Measurements from ENCODE around the gene PHF21B.

PHF21B gene

DNA sequence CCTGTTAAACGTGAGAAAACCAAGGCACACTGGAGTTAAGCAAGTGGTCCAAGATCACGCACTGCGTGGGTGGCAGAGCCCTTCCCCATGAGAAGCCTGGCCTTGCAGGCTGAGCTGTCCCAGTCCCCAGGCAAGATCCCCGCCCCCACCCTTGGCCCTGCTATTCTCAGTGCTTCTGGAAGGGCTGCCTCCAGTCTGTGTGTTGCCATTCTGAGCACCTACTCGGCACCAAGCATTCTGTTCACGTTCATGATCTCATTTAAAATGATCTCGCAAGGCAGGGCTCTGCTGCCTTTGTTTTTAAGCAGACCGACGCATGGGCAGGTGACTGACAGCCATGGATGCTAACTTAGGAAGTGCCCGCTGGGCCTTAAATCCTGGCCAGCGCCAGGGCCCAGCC lies 62.8 kb downstream of the PHF21B start:
- no peak overlapping the region for H2AK5ac ChIP-seq (ENCODE audit: low read length, severe bottlenecking)
- H2BK120ac ChIP-seq (ENCODE audit: low read depth, low read length) = no peak overlapping the region
- no peak overlapping the region for H4K8ac ChIP-seq (ENCODE audit: low read length)
- no peak overlapping the region for H3K27ac ChIP-seq (ENCODE audit: low read length, poor library complexity, severe bottlenecking)
- H3K4me2 ChIP-seq (ENCODE audit: low read length, poor library complexity, severe bottlenecking) = no peak overlapping the region
- no peak for DNase-seq
- WGBS = 88% methylated on average over 11 of the region's 11 CpGs
- no peak overlapping the region for H2BK5ac ChIP-seq (ENCODE audit: low read depth, low read length, poor library complexity, severe bottlenecking)
- H2AFZ ChIP-seq (ENCODE audit: low read depth, low read length) = no peak overlapping the region
- peaks cover 4% of the 10 kb centered on the region for H3K9me3 ChIP-seq (ENCODE audit: control insufficient read depth, low read length)
- no peak overlapping the region for H3K23ac ChIP-seq (ENCODE audit: low read length in 2 of 2)
- no peak overlapping the region for H4K91ac ChIP-seq (ENCODE audit: low read length)
- no peak overlapping the region for H2BK15ac ChIP-seq (ENCODE audit: low read depth, poor library complexity, severe bottlenecking)
- H3K14ac ChIP-seq (ENCODE audit: low read length in 2 of 2) = peak overlapping the region in 1 of 2 experiments; percentile 5
- peaks cover 0 to 71% of the 10 kb centered on the region in 2 experiments for H3K27me3 ChIP-seq (ENCODE audit: control insufficient read depth in 1 of 2, insufficient read depth in 1 of 2, low read length in 2 of 2)
- no peak overlapping the region for H3K9ac ChIP-seq (ENCODE audit: low read length)
- H3K4ac ChIP-seq (ENCODE audit: low read depth in 1 of 2, low read length in 2 of 2) = no peak overlapping the region
- peaks cover 2% of the 10 kb centered on the region for H3K4me1 ChIP-seq (ENCODE audit: control insufficient read depth, insufficient read depth, low read depth, low read length)
- no peaks in the 10 kb centered on the region for H3K36me3 ChIP-seq (ENCODE audit: control insufficient read depth in 1 of 2, insufficient read depth in 2 of 2, low read depth in 1 of 2, low read length in 2 of 2)
- H3K4me3 ChIP-seq (ENCODE audit: insufficient read depth in 1 of 2, low read depth in 1 of 2, low read length in 2 of 2) = no peak overlapping the region
- no peak overlapping the region for H2BK12ac ChIP-seq (ENCODE audit: low read length in 2 of 2)
- H3K18ac ChIP-seq (ENCODE audit: low read depth in 1 of 2, low read length in 2 of 2) = no peak overlapping the region
- H3K79me1 ChIP-seq (replicated peaks; ENCODE audit: low read length, poor library complexity, severe bottlenecking) = no peaks in the 10 kb centered on the region

DNA sequence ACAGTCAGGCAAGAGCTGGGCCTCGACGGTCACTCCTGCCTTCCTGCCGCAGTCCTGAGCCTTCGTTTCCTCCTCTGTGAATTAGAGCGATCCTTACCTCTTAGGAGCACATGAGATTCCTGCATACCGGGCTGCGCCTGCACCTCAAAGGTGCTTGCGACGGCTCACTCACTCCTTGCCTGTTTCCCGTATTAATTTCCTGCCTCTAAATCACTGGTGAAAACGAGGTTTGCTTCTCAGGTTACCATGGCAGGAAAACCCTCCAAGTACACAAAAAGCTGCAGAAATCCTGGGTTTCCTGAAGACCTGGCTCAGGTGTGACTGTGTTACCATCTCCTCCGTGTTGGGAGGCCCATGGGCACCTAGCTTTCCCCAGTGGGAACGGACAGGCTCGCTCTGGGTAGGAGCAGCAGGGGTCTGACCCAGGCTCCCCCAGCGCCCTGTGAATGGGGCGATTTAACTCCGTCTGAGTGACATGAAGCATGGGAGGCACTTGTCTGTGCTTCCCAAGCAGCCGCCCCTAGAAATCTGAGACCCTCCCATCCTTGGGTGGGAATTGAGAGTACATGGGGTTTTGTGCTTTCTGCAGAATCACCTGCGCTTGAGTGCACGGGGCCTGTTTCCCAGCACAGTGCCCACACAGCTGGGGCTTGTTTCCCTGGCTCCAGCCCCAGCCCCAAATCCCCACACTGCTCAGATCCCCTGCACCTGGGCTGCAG lies 64.8 kb downstream of the PHF21B start:
- Histone ChIP-seq H3K27ac (ENCODE audit: low read length, poor library complexity, severe bottlenecking) (no peak overlapping the region), H2BK120ac (ENCODE audit: low read depth, low read length) (no peak overlapping the region), H3K18ac (ENCODE audit: low read depth in 1 of 2, low read length in 2 of 2) (no peak overlapping the region), H3K14ac (ENCODE audit: low read length in 2 of 2) (no peak overlapping the region), H2BK12ac (ENCODE audit: low read length in 2 of 2) (no peak overlapping the region), H3K9me3 (ENCODE audit: control insufficient read depth, low read length) (no peaks in the 10 kb centered on the region), H2BK5ac (ENCODE audit: low read depth, low read length, poor library complexity, severe bottlenecking) (no peak overlapping the region), H3K4me1 (ENCODE audit: control insufficient read depth, insufficient read depth, low read depth, low read length) (peaks cover 2% of the 10 kb centered on the region), H4K91ac (ENCODE audit: low read length) (no peak overlapping the region), H3K4me2 (ENCODE audit: low read length, poor library complexity, severe bottlenecking) (no peak overlapping the region), H3K36me3 (ENCODE audit: control insufficient read depth in 1 of 2, insufficient read depth in 2 of 2, low read depth in 1 of 2, low read length in 2 of 2) (no peaks in the 10 kb centered on the region), H2AK5ac (ENCODE audit: low read length, severe bottlenecking) (no peak overlapping the region), H3K4ac (ENCODE audit: low read depth in 1 of 2, low read length in 2 of 2) (no peak overlapping the region), H3K27me3 (ENCODE audit: control insufficient read depth in 1 of 2, insufficient read depth in 1 of 2, low read length in 2 of 2) (peaks cover 0 to 76% of the 10 kb centered on the region in 2 experiments), H2BK15ac (ENCODE audit: low read depth, poor library complexity, severe bottlenecking) (no peak overlapping the region), H2AFZ (ENCODE audit: low read depth, low read length) (no peak overlapping the region), H3K23ac (ENCODE audit: low read length in 2 of 2) (no peak overlapping the region), H3K9ac (ENCODE audit: low read length) (no peak overlapping the region), H4K8ac (ENCODE audit: low read length) (no peak overlapping the region), H3K4me3 (ENCODE audit: insufficient read depth in 1 of 2, low read depth in 1 of 2, low read length in 2 of 2) (no peak overlapping the region), H3K79me1 (replicated peaks; ENCODE audit: low read length, poor library complexity, severe bottlenecking) (no peaks in the 10 kb centered on the region)
- DNase-seq = no peak
- 77% methylated on average over 20 of the region's 20 CpGs for WGBS

DNA sequence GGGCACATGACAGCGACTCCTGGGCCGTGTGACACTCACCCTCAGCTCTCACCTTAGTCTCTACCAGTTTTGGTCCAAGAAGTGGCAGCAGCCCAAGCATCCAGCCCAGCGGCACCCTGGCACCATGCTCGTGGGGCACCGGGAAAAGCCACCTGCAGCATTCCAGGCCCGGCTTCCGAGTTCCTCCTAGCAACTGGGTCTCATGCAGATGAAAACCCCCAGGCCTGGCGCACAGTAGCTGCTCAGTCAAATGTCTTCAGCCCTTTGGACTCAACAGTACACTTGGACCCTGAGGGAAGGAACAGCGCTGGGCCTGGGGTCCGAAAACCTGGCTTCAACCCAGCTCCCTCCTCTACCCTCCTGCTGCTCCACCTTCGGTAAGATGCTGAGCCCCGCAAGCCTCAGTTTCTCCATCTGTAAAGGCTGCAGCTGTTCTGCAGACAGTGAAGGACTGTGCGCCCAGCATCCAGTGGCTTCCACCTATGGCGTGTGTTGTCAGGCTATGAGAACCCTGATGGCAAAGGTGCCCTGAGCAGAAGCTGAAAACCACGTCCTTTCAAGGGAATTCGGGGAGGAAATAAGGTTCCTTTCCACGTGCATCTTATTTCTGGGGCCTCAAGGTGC lies 66.0 kb downstream of the PHF21B start:
- Histone ChIP-seq H3K23ac (ENCODE audit: low read length in 2 of 2) (no peak overlapping the region), H4K91ac (ENCODE audit: low read length) (no peak overlapping the region), H4K8ac (ENCODE audit: low read length) (no peak overlapping the region), H3K27me3 (ENCODE audit: control insufficient read depth in 1 of 2, insufficient read depth in 1 of 2, low read length in 2 of 2) (peaks cover 5 to 80% of the 10 kb centered on the region in 2 experiments), H3K4me2 (ENCODE audit: low read length, poor library complexity, severe bottlenecking) (no peak overlapping the region), H2BK15ac (ENCODE audit: low read depth, poor library complexity, severe bottlenecking) (no peak overlapping the region), H3K14ac (ENCODE audit: low read length in 2 of 2) (no peak overlapping the region), H3K4me1 (ENCODE audit: control insufficient read depth, insufficient read depth, low read depth, low read length) (peaks cover 2% of the 10 kb centered on the region), H3K4ac (ENCODE audit: low read depth in 1 of 2, low read length in 2 of 2) (no peak overlapping the region), H3K9me3 (ENCODE audit: control insufficient read depth, low read length) (no peaks in the 10 kb centered on the region), H2AFZ (ENCODE audit: low read depth, low read length) (no peak overlapping the region), H2BK12ac (ENCODE audit: low read length in 2 of 2) (no peak overlapping the region), H3K27ac (ENCODE audit: low read length, poor library complexity, severe bottlenecking) (no peak overlapping the region), H3K36me3 (ENCODE audit: control insufficient read depth in 1 of 2, insufficient read depth in 2 of 2, low read depth in 1 of 2, low read length in 2 of 2) (no peaks in the 10 kb centered on the region), H2AK5ac (ENCODE audit: low read length, severe bottlenecking) (no peak overlapping the region), H3K4me3 (ENCODE audit: insufficient read depth in 1 of 2, low read depth in 1 of 2, low read length in 2 of 2) (no peak overlapping the region), H3K18ac (ENCODE audit: low read depth in 1 of 2, low read length in 2 of 2) (no peak overlapping the region), H3K9ac (ENCODE audit: low read length) (no peak overlapping the region), H3K79me1 (replicated peaks; ENCODE audit: low read length, poor library complexity, severe bottlenecking) (no peaks in the 10 kb centered on the region), H2BK120ac (ENCODE audit: low read depth, low read length) (no peak overlapping the region), H2BK5ac (ENCODE audit: low read depth, low read length, poor library complexity, severe bottlenecking) (no peak overlapping the region)
- 86% methylated on average over 17 of the region's 17 CpGs for WGBS
- DNase-seq = no peak

DNA sequence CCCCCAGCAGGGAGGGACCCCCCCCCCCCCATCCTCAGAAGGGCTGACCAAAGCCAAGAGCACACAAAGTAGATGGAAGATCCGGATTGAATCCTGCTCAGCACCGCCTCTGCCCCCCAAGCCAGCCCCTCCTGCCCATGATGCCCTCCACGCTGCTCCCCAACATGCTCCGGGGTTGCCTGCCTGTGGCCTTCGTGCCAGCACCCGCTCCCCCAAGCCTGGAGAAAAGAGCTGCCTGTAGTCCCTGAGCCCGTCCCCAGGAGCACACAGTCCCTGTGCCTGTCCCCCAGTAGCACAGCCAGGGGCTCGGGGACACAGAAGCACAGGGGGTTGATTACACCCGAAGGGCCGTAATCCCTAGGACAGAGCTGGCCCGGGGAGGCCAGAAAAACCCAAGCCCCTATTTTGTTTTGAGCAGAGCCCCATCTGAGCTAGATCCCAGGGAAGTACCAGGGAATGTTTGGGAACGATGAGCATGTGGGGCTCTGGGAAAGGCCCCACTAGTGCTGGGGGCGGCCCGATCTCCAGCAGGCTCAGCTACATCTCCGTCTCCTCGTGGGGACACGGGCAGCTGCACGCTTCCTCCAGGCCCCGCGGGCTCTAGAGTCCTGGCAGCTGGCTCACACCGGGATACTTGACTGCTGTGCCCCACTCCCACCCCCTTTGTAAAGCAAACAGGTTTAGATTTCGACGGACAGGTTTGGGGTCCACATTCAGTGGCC lies 66.7 kb downstream of the PHF21B start:
- H2AFZ ChIP-seq (ENCODE audit: low read depth, low read length) = no peak overlapping the region
- H3K4me2 ChIP-seq (ENCODE audit: low read length, poor library complexity, severe bottlenecking) = no peak overlapping the region
- no peak overlapping the region for H3K27ac ChIP-seq (ENCODE audit: low read length, poor library complexity, severe bottlenecking)
- no peak overlapping the region for H2BK120ac ChIP-seq (ENCODE audit: low read depth, low read length)
- H2BK15ac ChIP-seq (ENCODE audit: low read depth, poor library complexity, severe bottlenecking) = no peak overlapping the region
- H3K4me3 ChIP-seq (ENCODE audit: insufficient read depth in 1 of 2, low read depth in 1 of 2, low read length in 2 of 2) = no peak overlapping the region
- H3K14ac ChIP-seq (ENCODE audit: low read length in 2 of 2) = no peak overlapping the region
- no peaks in the 10 kb centered on the region for H3K36me3 ChIP-seq (ENCODE audit: control insufficient read depth in 1 of 2, insufficient read depth in 2 of 2, low read depth in 1 of 2, low read length in 2 of 2)
- no peaks in the 10 kb centered on the region for H3K9me3 ChIP-seq (ENCODE audit: control insufficient read depth, low read length)
- H2AK5ac ChIP-seq (ENCODE audit: low read length, severe bottlenecking) = no peak overlapping the region
- no peak overlapping the region for H4K8ac ChIP-seq (ENCODE audit: low read length)
- no peak overlapping the region for H3K23ac ChIP-seq (ENCODE audit: low read length in 2 of 2)
- no peak overlapping the region for H4K91ac ChIP-seq (ENCODE audit: low read length)
- 76% methylated on average over 23 of the region's 23 CpGs for WGBS
- H2BK5ac ChIP-seq (ENCODE audit: low read depth, low read length, poor library complexity, severe bottlenecking) = no peak overlapping the region
- DNase-seq = no peak
- H3K9ac ChIP-seq (ENCODE audit: low read length) = no peak overlapping the region
- H2BK12ac ChIP-seq (ENCODE audit: low read length in 2 of 2) = no peak overlapping the region
- no peak overlapping the region for H3K4ac ChIP-seq (ENCODE audit: low read depth in 1 of 2, low read length in 2 of 2)
- H3K4me1 ChIP-seq (ENCODE audit: control insufficient read depth, insufficient read depth, low read depth, low read length) = peaks cover 2% of the 10 kb centered on the region
- H3K18ac ChIP-seq (ENCODE audit: low read depth in 1 of 2, low read length in 2 of 2) = no peak overlapping the region
- H3K79me1 ChIP-seq (replicated peaks; ENCODE audit: low read length, poor library complexity, severe bottlenecking) = no peaks in the 10 kb centered on the region
- H3K27me3 ChIP-seq (ENCODE audit: control insufficient read depth in 1 of 2, insufficient read depth in 1 of 2, low read length in 2 of 2) = peaks cover 6 to 87% of the 10 kb centered on the region in 2 experiments

Measured in mesenchymal stem cell (in vitro differentiated cells and primary cell).